AG09309 (cell line): ENCODE measurements around the gene REEP1.

ENCODE experiments used
- DNase-seq: peaks from one replicate; pipeline ENCODE4 v3.0.0-alpha.2; 2010; ENCODE audit warnings: low read depth
- H3K4me3 ChIP-seq: 2 replicates; pipeline ENCODE4 v1.5.1; 2011; ENCODE audit warnings: mild to moderate bottlenecking, low read depth, low read length, moderate library complexity; ENCODE audit not compliant: control insufficient read depth
- CTCF ChIP-seq: IDR thresholded peaks from 2 replicates; pipeline ENCODE4 v1.5.1; 2011; ENCODE audit warnings: mild to moderate bottlenecking, low read depth, low read length, inconsistent platforms; ENCODE audit not compliant: insufficient read depth, control insufficient read depth; ENCODE audit errors: missing control alignments

Gene REEP1

GRCh38 chr2:86211796-86212188 lies 125.6 kb downstream of the REEP1 start:
- no peak for DNase-seq
- no peak for TF ChIP-seq CTCF
- no peak overlapping the region for H3K4me3 ChIP-seq

GRCh38 chr2:86211033-86211795 lies 126.2 kb downstream of the REEP1 start:
- H3K4me3 ChIP-seq, result no peak overlapping the region
- DNase-seq, result no peak
- TF ChIP-seq CTCF, result no peak

- no peak for DNase-seq
- TF ChIP-seq CTCF, result no peak
- H3K4me3 ChIP-seq, result no peak overlapping the region
Observed at GRCh38 chr2:86204458-86204857, 133.0 kb downstream of the REEP1 start.

- no peak overlapping the region for H3K4me3 ChIP-seq
- DNase-seq, result no peak
- TF ChIP-seq CTCF, result no peak
Observed at GRCh38 chr2:86203614-86204013, 133.8 kb downstream of the REEP1 start.

GRCh38 chr2:86202702-86203101 lies 134.7 kb downstream of the REEP1 start:
- no peak for DNase-seq
- no peak for TF ChIP-seq CTCF
- no peak overlapping the region for H3K4me3 ChIP-seq

GRCh38 chr2:86202336-86202692 lies 135.1 kb downstream of the REEP1 start:
- H3K4me3 ChIP-seq, result no peak overlapping the region
- DNase-seq, result no peak
- no peak for TF ChIP-seq CTCF
